Central memory CD8-positive, alpha-beta T cell (primary cell): ENCODE results near the gene VIM.

ENCODE experiments used
- ATAC-seq: fragments of 150-1000 bp; cut with Tn5 transposase; replicated peaks from 2 replicates; pipeline ENCODE4 v1.10.0; 2022; ENCODE audit warnings: mild to moderate bottlenecking, moderate FRiP score, moderate number of reproducible peaks; ENCODE audit not compliant: poor library complexity, severe bottlenecking; ENCODE audit errors: extremely low read depth
- DNase-seq, 2 donors: peaks; one replicate each; pipeline ENCODE4 v3.0.0; 2021; ENCODE audit warnings: low spot score in 2 of 2
- H3K27ac Mint-ChIP-seq: one replicate; pipeline ENCODE4 v1.8.0; 2022; ENCODE audit warnings: low read depth, mild to moderate bottlenecking, moderate library complexity, mixed read lengths
- H3K27me3 Mint-ChIP-seq: one replicate; pipeline ENCODE4 v1.8.0; 2022; ENCODE audit warnings: mixed read lengths
- H3K36me3 Mint-ChIP-seq: one replicate; pipeline ENCODE4 v1.8.0; 2022; ENCODE audit warnings: mild to moderate bottlenecking, moderate library complexity, mixed read lengths; ENCODE audit not compliant: insufficient read depth
- H3K4me1 Mint-ChIP-seq: one replicate; pipeline ENCODE4 v1.8.0; 2022; ENCODE audit warnings: mixed read lengths
- H3K4me3 Mint-ChIP-seq: one replicate; pipeline ENCODE4 v1.8.0; 2022; ENCODE audit warnings: mild to moderate bottlenecking, moderate library complexity, mixed read lengths
- H3K9me3 Mint-ChIP-seq: one replicate; pipeline ENCODE4 v1.8.0; 2022; ENCODE audit warnings: mixed read lengths

The VIM gene

DNA sequence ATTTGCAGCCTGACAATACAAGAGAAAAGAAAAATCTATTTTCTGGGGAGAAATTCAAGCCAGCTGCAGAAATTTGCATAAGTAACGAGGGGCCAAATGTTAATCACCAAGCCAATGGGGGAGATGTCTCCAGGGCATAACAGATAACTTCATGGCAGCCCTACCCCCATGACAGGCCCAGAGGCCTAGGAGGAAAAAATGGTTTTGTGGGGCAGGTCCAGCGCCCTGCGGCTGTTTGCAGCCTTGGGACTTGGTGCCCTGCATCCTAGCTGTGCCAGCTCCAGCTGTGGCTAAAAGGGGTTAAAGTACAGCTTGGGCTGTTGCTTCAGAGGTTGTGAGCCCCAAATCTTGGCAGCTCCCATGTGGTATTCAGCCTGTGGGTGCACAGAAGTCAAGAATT is 54.3 kb downstream of the VIM start:
- ATAC-seq (no peak), DNase-seq (no peak)
- H3K4me3 Mint-ChIP-seq: no peak overlapping the region
- peaks cover 13% of the 10 kb centered on the region for H3K9me3 Mint-ChIP-seq
- no peaks in the 10 kb centered on the region for H3K4me1 Mint-ChIP-seq
- H3K27me3 Mint-ChIP-seq: peaks cover 32% of the 10 kb centered on the region
- H3K27ac Mint-ChIP-seq: no peak overlapping the region
- no peaks in the 10 kb centered on the region for H3K36me3 Mint-ChIP-seq

DNA sequence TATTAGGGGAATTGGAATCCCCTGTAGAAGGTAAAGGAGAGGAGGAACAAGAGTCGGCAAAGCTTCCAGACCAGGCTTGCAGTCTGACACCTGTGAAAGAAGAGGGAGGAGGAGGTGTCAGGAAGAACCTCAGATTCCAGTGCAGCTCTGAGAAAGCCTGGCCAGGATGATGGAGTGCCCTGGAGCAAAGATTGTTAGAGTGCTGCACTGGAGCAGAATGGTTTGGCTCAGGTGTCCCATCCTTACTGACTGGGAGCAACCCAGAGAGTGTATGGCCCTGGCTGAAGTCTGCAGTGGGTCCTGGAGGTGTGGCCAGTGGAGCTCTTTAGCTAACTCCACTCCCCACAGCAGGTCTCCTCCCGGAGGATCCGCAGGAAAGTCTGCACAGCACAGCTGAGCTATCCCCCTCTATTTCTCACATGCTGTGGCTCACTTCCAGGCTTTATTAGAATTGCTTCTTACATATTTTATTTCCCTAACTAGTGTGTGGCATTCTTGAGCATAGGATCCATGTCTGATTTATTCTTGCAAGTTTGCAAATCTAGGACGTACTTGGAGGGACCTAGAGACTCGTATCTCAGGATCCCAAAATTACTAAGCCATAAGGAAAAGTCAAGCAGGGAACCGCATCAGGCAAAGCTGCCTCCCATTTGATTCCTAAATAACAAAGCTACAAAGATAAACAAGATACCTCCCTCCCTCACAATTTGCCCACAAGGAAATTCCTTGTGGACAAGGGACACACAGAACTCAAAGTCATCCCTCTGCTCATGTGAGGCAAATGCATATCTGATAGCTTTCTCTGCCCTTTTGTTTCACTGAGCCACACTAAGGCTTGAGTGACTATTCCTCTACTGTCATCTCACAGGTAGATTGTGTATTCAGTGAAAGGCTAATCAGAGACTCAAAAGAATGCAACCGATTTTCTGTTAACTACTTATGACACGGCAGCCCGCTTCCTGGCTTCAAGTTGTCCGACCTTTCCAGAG is 58.8 kb downstream of the VIM start:
- ATAC-seq: no peak
- no peak overlapping the region for H3K4me3 Mint-ChIP-seq
- H3K36me3 Mint-ChIP-seq: no peaks in the 10 kb centered on the region
- no peak overlapping the region for H3K27ac Mint-ChIP-seq
- H3K4me1 Mint-ChIP-seq: peaks cover 4% of the 10 kb centered on the region
- peaks cover 3% of the 10 kb centered on the region for H3K9me3 Mint-ChIP-seq
- DNase-seq: no peak
- peaks cover 58% of the 10 kb centered on the region for H3K27me3 Mint-ChIP-seq
